ENCODE measurements around the gene C4orf50.

Gene C4orf50

DNA sequence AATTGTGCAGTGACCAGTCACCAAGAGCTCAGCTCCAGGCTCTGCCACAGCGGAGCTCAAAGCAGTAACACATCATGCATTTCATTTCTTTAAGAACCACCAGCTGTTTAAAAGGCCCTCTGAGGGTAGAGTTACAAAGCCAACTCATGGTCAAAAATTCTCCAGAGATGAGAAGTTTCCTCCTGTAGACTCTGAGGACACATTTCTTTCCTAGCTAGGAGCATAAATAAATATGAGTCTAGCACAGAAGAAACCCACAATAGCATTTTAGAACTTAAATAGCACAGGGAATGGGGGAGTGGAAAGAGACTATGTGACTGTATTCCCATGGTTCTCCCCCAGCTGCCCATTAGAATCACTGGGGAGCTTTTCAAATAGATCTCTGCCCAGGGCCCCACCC, 118.8 kb downstream of the C4orf50 start:
- H3K27me3 ChIP-seq (ENCODE audit: insufficient read depth, poor library complexity, severe bottlenecking): peaks cover 3% of the 10 kb centered on the region
- H3K4me3 ChIP-seq (replicated peaks; ENCODE audit: insufficient read depth, low read length): no peak overlapping the region
- no peak for DNase-seq (ENCODE audit: low read depth in 1 of 2, low spot score in 1 of 2)
- TF ChIP-seq POLR2AphosphoS5 (IDR thresholded peaks at IDR 0.05; ENCODE audit: low read depth) (no peak), SPI1 (IDR thresholded peaks at IDR 0.05; ENCODE audit: borderline replicate concordance, low read depth) (no peak), GABPA (IDR thresholded peaks at IDR 0.05; ENCODE audit: low read depth) (no peak)
- TF ChIP-seq, protein P1, sequence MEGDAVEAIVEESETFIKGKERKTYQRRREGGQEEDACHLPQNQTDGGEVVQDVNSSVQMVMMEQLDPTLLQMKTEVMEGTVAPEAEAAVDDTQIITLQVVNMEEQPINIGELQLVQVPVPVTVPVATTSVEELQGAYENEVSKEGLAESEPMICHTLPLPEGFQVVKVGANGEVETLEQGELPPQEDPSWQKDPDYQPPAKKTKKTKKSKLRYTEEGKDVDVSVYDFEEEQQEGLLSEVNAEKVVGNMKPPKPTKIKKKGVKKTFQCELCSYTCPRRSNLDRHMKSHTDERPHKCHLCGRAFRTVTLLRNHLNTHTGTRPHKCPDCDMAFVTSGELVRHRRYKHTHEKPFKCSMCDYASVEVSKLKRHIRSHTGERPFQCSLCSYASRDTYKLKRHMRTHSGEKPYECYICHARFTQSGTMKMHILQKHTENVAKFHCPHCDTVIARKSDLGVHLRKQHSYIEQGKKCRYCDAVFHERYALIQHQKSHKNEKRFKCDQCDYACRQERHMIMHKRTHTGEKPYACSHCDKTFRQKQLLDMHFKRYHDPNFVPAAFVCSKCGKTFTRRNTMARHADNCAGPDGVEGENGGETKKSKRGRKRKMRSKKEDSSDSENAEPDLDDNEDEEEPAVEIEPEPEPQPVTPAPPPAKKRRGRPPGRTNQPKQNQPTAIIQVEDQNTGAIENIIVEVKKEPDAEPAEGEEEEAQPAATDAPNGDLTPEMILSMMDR (IDR thresholded peaks at IDR 0.05; ENCODE audit: insufficient read depth, low read length): no peak
- TF ChIP-seq, protein P2, sequence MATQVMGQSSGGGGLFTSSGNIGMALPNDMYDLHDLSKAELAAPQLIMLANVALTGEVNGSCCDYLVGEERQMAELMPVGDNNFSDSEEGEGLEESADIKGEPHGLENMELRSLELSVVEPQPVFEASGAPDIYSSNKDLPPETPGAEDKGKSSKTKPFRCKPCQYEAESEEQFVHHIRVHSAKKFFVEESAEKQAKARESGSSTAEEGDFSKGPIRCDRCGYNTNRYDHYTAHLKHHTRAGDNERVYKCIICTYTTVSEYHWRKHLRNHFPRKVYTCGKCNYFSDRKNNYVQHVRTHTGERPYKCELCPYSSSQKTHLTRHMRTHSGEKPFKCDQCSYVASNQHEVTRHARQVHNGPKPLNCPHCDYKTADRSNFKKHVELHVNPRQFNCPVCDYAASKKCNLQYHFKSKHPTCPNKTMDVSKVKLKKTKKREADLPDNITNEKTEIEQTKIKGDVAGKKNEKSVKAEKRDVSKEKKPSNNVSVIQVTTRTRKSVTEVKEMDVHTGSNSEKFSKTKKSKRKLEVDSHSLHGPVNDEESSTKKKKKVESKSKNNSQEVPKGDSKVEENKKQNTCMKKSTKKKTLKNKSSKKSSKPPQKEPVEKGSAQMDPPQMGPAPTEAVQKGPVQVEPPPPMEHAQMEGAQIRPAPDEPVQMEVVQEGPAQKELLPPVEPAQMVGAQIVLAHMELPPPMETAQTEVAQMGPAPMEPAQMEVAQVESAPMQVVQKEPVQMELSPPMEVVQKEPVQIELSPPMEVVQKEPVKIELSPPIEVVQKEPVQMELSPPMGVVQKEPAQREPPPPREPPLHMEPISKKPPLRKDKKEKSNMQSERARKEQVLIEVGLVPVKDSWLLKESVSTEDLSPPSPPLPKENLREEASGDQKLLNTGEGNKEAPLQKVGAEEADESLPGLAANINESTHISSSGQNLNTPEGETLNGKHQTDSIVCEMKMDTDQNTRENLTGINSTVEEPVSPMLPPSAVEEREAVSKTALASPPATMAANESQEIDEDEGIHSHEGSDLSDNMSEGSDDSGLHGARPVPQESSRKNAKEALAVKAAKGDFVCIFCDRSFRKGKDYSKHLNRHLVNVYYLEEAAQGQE (IDR thresholded peaks at IDR 0.05; ENCODE audit: insufficient replicate concordance, low read depth): no peak
- H3K27ac ChIP-seq (replicated peaks): no peak overlapping the region

DNA sequence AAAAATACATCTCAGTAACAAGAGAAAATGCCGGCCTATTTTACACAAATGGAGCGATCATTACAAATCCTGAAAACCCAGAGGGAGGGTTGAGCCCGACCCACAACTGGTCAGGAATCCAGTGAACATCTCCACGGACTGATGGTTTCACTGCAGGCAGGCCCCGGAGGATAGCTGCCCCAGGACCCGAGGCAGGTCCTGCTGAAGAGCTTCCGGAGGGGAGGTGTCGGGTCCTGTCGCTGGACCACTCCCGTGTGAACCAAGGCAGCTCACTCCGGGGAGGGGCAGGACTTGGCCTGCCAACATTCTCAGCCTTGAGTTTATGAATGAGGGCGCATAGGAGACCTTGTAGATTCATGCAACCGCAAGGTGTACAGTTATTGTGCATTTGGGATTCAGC, 120.6 kb downstream of the C4orf50 start:
- no peak for DNase-seq (ENCODE audit: low read depth in 1 of 2, low spot score in 1 of 2)
- Histone ChIP-seq H3K27me3 (ENCODE audit: insufficient read depth, poor library complexity, severe bottlenecking) (peaks cover 3% of the 10 kb centered on the region), H3K4me3 (replicated peaks; ENCODE audit: insufficient read depth, low read length) (no peak overlapping the region), H3K27ac (replicated peaks) (no peak overlapping the region)
- no peak for TF ChIP-seq SPI1 (IDR thresholded peaks at IDR 0.05; ENCODE audit: borderline replicate concordance, low read depth)
- no peak for TF ChIP-seq GABPA (IDR thresholded peaks at IDR 0.05; ENCODE audit: low read depth)
- TF ChIP-seq, protein P1 (IDR thresholded peaks at IDR 0.05; ENCODE audit: insufficient read depth, low read length): no peak
- TF ChIP-seq, protein P2 (IDR thresholded peaks at IDR 0.05; ENCODE audit: insufficient replicate concordance, low read depth): no peak
- TF ChIP-seq POLR2AphosphoS5 (IDR thresholded peaks at IDR 0.05; ENCODE audit: low read depth): no peak

DNA sequence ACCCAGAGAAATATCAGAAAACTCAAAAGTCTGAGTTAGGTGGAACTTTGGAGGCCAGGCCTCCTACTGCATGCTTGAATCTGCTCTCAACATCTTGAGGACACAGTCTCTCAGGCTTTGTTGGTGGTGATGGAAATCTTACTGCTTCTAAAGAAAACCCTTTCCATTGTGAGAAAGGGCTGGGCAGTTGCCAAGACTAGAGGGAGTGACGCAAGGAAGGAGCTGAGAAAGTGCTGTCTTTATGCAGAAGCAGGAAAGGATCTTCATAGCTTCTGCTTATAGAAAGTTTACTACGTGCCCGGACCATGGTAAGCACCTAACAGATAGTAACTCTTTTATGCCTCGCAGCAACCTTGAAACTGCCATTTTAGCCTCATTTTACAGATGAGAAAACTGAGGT, 122.9 kb downstream of the C4orf50 start:
- no peak overlapping the region for H3K4me3 ChIP-seq (replicated peaks; ENCODE audit: insufficient read depth, low read length)
- no peak overlapping the region for H3K27ac ChIP-seq (replicated peaks)
- DNase-seq (ENCODE audit: low read depth in 1 of 2, low spot score in 1 of 2): no peak
- peaks cover 9% of the 10 kb centered on the region for H3K27me3 ChIP-seq (ENCODE audit: insufficient read depth, poor library complexity, severe bottlenecking)
- TF ChIP-seq POLR2AphosphoS5 (IDR thresholded peaks at IDR 0.05; ENCODE audit: low read depth) (no peak), SPI1 (IDR thresholded peaks at IDR 0.05; ENCODE audit: borderline replicate concordance, low read depth) (no peak), GABPA (IDR thresholded peaks at IDR 0.05; ENCODE audit: low read depth) (no peak)
- TF ChIP-seq, protein P1 (IDR thresholded peaks at IDR 0.05; ENCODE audit: insufficient read depth, low read length): no peak
- TF ChIP-seq, protein P2 (IDR thresholded peaks at IDR 0.05; ENCODE audit: insufficient replicate concordance, low read depth): no peak
